HepG2 (cell line): ENCODE results near the gene PVALB. TPM values are rescaled to one million over a fixed set of nuclear protein-coding genes. Genes with fewer than 3 reads are reported as not detected.

ENCODE experiments used
- ATAC-seq: fragments of 200-7000 bp; cut with Tn5 transposase; 3 replicates; pipeline ENCODE4 v1.9.1; 2020; ENCODE audit warnings: mild to moderate bottlenecking, moderate library complexity
- BruUV-seq: library from RNA; stranded (reverse); fragments of 400-500 nt; replicated peaks from 2 replicates; lab custom pipeline; 2021; lab: Mats Ljungman, UMichigan
- CTCF ChIA-PET: fragments of 300-600 bp; formaldehyde crosslinking; extraction: SDS; loops from one replicate; lab custom pipeline; 2021; ENCODE audit warnings: low total read pairs, inconsistent platforms, low intra/inter-chr PET ratio; lab: Yijun Ruan, JAX
- POLR2A ChIA-PET: fragments of 350-600 bp; sonication (Branson Sonifier 250); formaldehyde crosslinking; loops from one replicate; lab custom pipeline; 2020; ENCODE audit warnings: antibody characterized with exemption, inconsistent platforms; lab: Yijun Ruan, JAX
- DNase-seq: peaks from one replicate; pipeline ENCODE4 v3.0.0-alpha.2; 2015; ENCODE audit warnings: low spot score
- FAIRE-seq: peaks from 3 replicates; lab custom pipeline; 2011; peaks lifted over from hg19 to GRCh38; lab: Jason Lieb, UNC
- H2AFZ ChIP-seq: one replicate; pipeline ENCODE4 v1.6.1; 2011; ENCODE audit warnings: low read length, inconsistent platforms
- H3K27ac ChIP-seq: fragments of 300-600 bp; 3 replicates; pipeline ENCODE4 v1.8.0; 2011; ENCODE audit warnings: mixed run types, mild to moderate bottlenecking, mixed read lengths, low read length, inconsistent platforms; ENCODE audit not compliant: insufficient read depth; ENCODE audit errors: extremely low read length
- H3K27me3 ChIP-seq, 2 experiments: fragments of 200-600 bp in 1 of 2; 2 replicates in 1 of 2; 3 replicates in 1 of 2; pipeline versions ENCODE4 v1.6.0 to v1.8.0; 2011; ENCODE audit warnings: low read length in 2 of 2, mild to moderate bottlenecking in 2 of 2, moderate library complexity in 2 of 2, inconsistent platforms in 1 of 2; ENCODE audit not compliant: insufficient read depth in 2 of 2, control insufficient read depth in 1 of 2
- H3K36me3 ChIP-seq, 2 experiments: fragments of 200-600 bp in 1 of 2; replicated peaks in 1 of 2; 2 replicates in 1 of 2; 3 replicates in 1 of 2; pipeline versions ENCODE4 v1.5.1 to v1.8.0; 2011; ENCODE audit warnings: low read length in 2 of 2, inconsistent platforms in 1 of 2; ENCODE audit not compliant: insufficient read depth in 2 of 2, control insufficient read depth in 1 of 2
- H3K4me1 ChIP-seq: 2 replicates; pipeline ENCODE4 v1.5.1; 2012; ENCODE audit warnings: low read length, inconsistent platforms; ENCODE audit not compliant: insufficient read depth
- H3K4me2 ChIP-seq: 2 replicates; pipeline ENCODE4 v1.6.0; 2011; ENCODE audit warnings: low read depth, low read length, inconsistent platforms
- H3K4me3 ChIP-seq, 3 experiments: fragments of 200-600 bp in 1 of 3; sonication (generic), shearing (Covaris generic) in 1 of 3; replicated peaks in 1 of 3; 2 replicates each; pipeline ENCODE4 v1.5.1; 2011 to 2016; ENCODE audit warnings: low read length in 3 of 3, inconsistent platforms in 2 of 3, low read depth in 2 of 3, mild to moderate bottlenecking in 2 of 3, control low read depth in 1 of 3, mixed read lengths in 1 of 3; ENCODE audit not compliant: insufficient read depth in 1 of 3
- H3K79me2 ChIP-seq: one replicate; pipeline ENCODE4 v1.6.1; 2011; ENCODE audit warnings: low read length, inconsistent platforms; ENCODE audit not compliant: insufficient read depth
- H3K9ac ChIP-seq: 2 replicates; pipeline ENCODE4 v1.6.0; 2011; ENCODE audit warnings: mild to moderate bottlenecking, low read depth, low read length, inconsistent platforms; ENCODE audit not compliant: insufficient read depth
- H3K9me3 ChIP-seq: 2 replicates; pipeline ENCODE4 v1.5.1; 2012; ENCODE audit warnings: mild to moderate bottlenecking, low read length
- H4K20me1 ChIP-seq: 2 replicates; pipeline ENCODE4 v1.6.0; 2011; ENCODE audit warnings: inconsistent platforms, mild to moderate bottlenecking, low read length, moderate library complexity; ENCODE audit not compliant: insufficient read depth
- POGZ ChIP-seq: sonication (generic); formaldehyde crosslinking; IDR thresholded peaks from 2 replicates; pipeline ENCODE4 v1.4.0; 2020; ENCODE audit warnings: mild to moderate bottlenecking, missing genetic modification reagents
- ZNF12 ChIP-seq: sonication (generic); formaldehyde crosslinking; IDR thresholded peaks from 2 replicates; pipeline ENCODE4 v1.5.0; 2020; ENCODE audit warnings: missing genetic modification reagents
- ZNF232 ChIP-seq: sonication (generic); formaldehyde crosslinking; IDR thresholded peaks from 2 replicates; pipeline ENCODE4 v1.4.0; 2020; ENCODE audit warnings: missing genetic modification reagents, borderline replicate concordance
- ZNF337 ChIP-seq: sonication (generic); formaldehyde crosslinking; IDR thresholded peaks from 2 replicates; pipeline ENCODE4 v1.5.1; 2020; ENCODE audit warnings: missing genetic modification reagents, low read depth, mild to moderate bottlenecking, borderline replicate concordance
- WGBS: methylation state at CpG from one replicate; pipeline ENCODE4 v1.1.6; 2017; ENCODE audit warnings: low lambda C conversion rate; 5-methylcytosine and 5-hydroxymethylcytosine counted together
- in situ Hi-C: cut with HindIII; loops from 2 replicates; pipeline ENCODE4 v1.10.0; 2017; ENCODE audit warnings: low pct_unique_long_range_greater_than_20kb; ENCODE audit not compliant: extremely low pct_ligation_motif_present
- intact Hi-C: fragments of 100-400 bp; cut with micrococcal nuclease; formaldehyde crosslinking; loops from one replicate; pipeline ENCODE4 v1.10.0; 2022; ENCODE audit not compliant: unreplicated experiment
- polyA plus RNA-seq, 8 experiments: library from polyadenylated mRNA; depleted of rRNA in 3 of 8; stranded (reverse) in 7 of 8; unstranded in 1 of 8; fragments of >200 nt; fragmentation: Illumina TruSeq in 4 of 8; extraction: Trizol in 4 of 8; gene quantifications; 2 replicates each; pipeline versions ENCODE4 v1.2.1 to v1.2.3, GENCODE V29; 2011 to 2016; ENCODE audit warnings: low read depth in 4 of 8, missing spikeins in 1 of 8, mixed read lengths in 1 of 8; ENCODE audit not compliant: insufficient read depth in 1 of 8
- total RNA-seq, 5 experiments: library from RNA; depleted of rRNA; stranded (reverse); fragments of >200 nt; fragmentation: Illumina TruSeq; extraction: Trizol; gene quantifications; 2 replicates each; pipeline ENCODE4 v1.2.3, GENCODE V29; 2016; ENCODE audit warnings: low read depth in 1 of 5

PVALB gene
- total and polyA plus RNA-seq, 2 of the 13 experiments (the other 11 are each of a cell fraction or from before 2014, with no cell fraction given), result not detected

DNA sequence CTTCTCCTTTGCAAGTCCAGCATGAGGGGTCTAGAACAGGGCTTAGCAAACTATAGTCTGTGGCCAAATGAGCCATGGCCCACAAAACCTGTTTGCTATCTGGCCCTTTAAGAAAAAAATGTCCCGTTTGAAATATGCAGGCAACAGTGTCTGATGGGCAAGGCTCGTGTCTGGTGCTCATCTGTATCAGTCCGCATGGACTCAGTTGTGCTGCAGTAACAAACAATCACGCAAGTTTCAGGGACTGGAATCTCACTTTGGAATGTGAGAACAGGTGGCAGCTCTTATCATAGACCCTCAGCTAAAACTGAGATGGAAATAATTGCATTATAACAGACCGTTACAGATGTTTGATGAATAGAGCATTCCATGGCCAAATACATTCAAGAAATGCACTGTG lies 19.1 kb upstream of the PVALB start:
- H3K9ac ChIP-seq, result no peak overlapping the region
- no peak overlapping the region for H3K4me3 ChIP-seq
- FAIRE-seq (no peak), DNase-seq (no peak), ATAC-seq (no peak)
- H3K79me2 ChIP-seq, result no peaks in the 10 kb centered on the region
- in situ Hi-C loops (no loop called here), intact Hi-C loops (no loop called here)
- POLR2A ChIA-PET, result no interaction called here
- no peak overlapping the region for H3K27ac ChIP-seq
- H4K20me1 ChIP-seq, result no peaks in the 10 kb centered on the region
- H3K36me3 ChIP-seq, result no peaks in the 10 kb centered on the region
- no peak overlapping the region for H3K4me2 ChIP-seq
- 27% methylated on average over 5 of the region's 5 CpGs for WGBS
- TF ChIP-seq ZNF337 (CRISPR knock-in tag) (no peak), ZNF12 (CRISPR knock-in tag) (peak; percentile 84), ZNF232 (CRISPR knock-in tag) (no peak)
- BruUV-seq, result no TSS peak
- no peak overlapping the region for H2AFZ ChIP-seq
- H3K27me3 ChIP-seq, result peaks cover 1 to 9% of the 10 kb centered on the region in 2 experiments; a peak in 3 of 5 replicates
- H3K4me1 ChIP-seq, result no peaks in the 10 kb centered on the region
- no peaks in the 10 kb centered on the region for H3K9me3 ChIP-seq
- CTCF ChIA-PET, result no interaction called here

DNA sequence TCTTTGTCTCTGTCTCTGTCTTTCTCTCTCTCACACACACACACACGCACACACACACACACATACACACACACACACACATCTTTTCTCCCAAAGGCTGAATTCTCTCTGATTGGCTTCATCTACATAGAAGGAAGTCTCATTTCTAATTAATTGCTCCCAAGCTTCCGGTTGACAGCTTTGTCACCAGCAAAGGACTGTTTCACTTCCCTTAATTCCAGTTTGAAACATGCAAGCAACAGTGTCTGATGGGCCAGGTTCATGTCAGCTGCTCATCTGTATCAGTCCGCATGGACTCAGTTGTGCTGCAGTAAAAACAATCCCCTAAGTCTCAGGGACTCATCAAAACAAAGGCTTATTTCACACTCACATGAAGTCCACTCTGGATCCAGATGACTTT lies 16.2 kb upstream of the PVALB start:
- H3K27ac ChIP-seq, result no peak overlapping the region
- BruUV-seq, result no TSS peak
- no peak overlapping the region for H3K4me3 ChIP-seq
- POLR2A ChIA-PET, result no interaction called here
- intact Hi-C loops (no loop called here), in situ Hi-C loops (no loop called here)
- no peak overlapping the region for H3K9ac ChIP-seq
- no peak for TF ChIP-seq POGZ (CRISPR knock-in tag)
- peak; percentile 89 for TF ChIP-seq ZNF12 (CRISPR knock-in tag)
- WGBS, result 4% methylated on average over 3 of the region's 3 CpGs
- H3K9me3 ChIP-seq, result no peaks in the 10 kb centered on the region
- H3K4me1 ChIP-seq, result peaks cover 11% of the 10 kb centered on the region
- ATAC-seq (no peak), DNase-seq (no peak), FAIRE-seq (no peak)
- no peak overlapping the region for H3K4me2 ChIP-seq
- no peaks in the 10 kb centered on the region for H3K36me3 ChIP-seq
- no peaks in the 10 kb centered on the region for H4K20me1 ChIP-seq
- CTCF ChIA-PET, result no interaction called here
- H3K79me2 ChIP-seq, result no peaks in the 10 kb centered on the region
- no peak overlapping the region for H2AFZ ChIP-seq
- peaks cover 1 to 3% of the 10 kb centered on the region in 2 experiments; a peak in 2 of 5 replicates for H3K27me3 ChIP-seq
